ENCODE measurements around the gene ERMN.

Gene ERMN

GRCh38 chr2:157320409-157320808 is 5.2 kb downstream of the ERMN start:
- DNase-seq (ENCODE audit: low read depth), result no peak
- TF ChIP-seq CTCF (conservative IDR thresholded peaks at IDR 0.05; ENCODE audit: low read length), result no peak
- H3K4me3 ChIP-seq (ENCODE audit: low read length), result no peak overlapping the region

GRCh38 chr2:157319795-157320194 is 5.8 kb downstream of the ERMN start:
- H3K4me3 ChIP-seq (ENCODE audit: low read length), result no peak overlapping the region
- DNase-seq (ENCODE audit: low read depth), result no peak
- TF ChIP-seq CTCF (conservative IDR thresholded peaks at IDR 0.05; ENCODE audit: low read length), result no peak

GRCh38 chr2:157318884-157319283 is 6.7 kb downstream of the ERMN start:
- no peak for TF ChIP-seq CTCF (conservative IDR thresholded peaks at IDR 0.05; ENCODE audit: low read length)

GRCh38 chr2:157315901-157316300 is 9.7 kb downstream of the ERMN start:
- no peak for DNase-seq (ENCODE audit: low read depth)
- no peak overlapping the region for H3K4me3 ChIP-seq (ENCODE audit: low read length)
- TF ChIP-seq CTCF (conservative IDR thresholded peaks at IDR 0.05; ENCODE audit: low read length), result no peak

More at GRCh38 chr2:157318884-157319283, 6.7 kb downstream of the ERMN start:
- no peak overlapping the region for H3K4me3 ChIP-seq (ENCODE audit: low read length)
- no peak for DNase-seq (ENCODE audit: low read depth)

- no peak overlapping the region for H3K4me3 ChIP-seq (ENCODE audit: low read length)
- TF ChIP-seq CTCF (conservative IDR thresholded peaks at IDR 0.05; ENCODE audit: low read length), result no peak
- DNase-seq (ENCODE audit: low read depth), result peak; percentile 49
Observed at GRCh38 chr2:157312866-157313486, 12.6 kb downstream of the ERMN start.

- TF ChIP-seq CTCF (conservative IDR thresholded peaks at IDR 0.05; ENCODE audit: low read length), result no peak
- no peak for DNase-seq (ENCODE audit: low read depth)
- no peak overlapping the region for H3K4me3 ChIP-seq (ENCODE audit: low read length)
Observed at GRCh38 chr2:157311706-157312105, 13.9 kb downstream of the ERMN start.

- H3K4me3 ChIP-seq (ENCODE audit: low read length), result no peak overlapping the region
- no peak for DNase-seq (ENCODE audit: low read depth)
- TF ChIP-seq CTCF (conservative IDR thresholded peaks at IDR 0.05; ENCODE audit: low read length), result no peak
Observed at GRCh38 chr2:157309878-157310277, 15.7 kb downstream of the ERMN start.

Measured in AG10803 (cell line).